ENCODE measurements around the gene GRIA3.
"Not testable (repeated sequence)": the region's sequence is repeated elsewhere in the genome, so short reads cannot be mapped to it uniquely, and the experiment has no call there.

GRIA3 gene

GRCh38 chrX:123277821-123278220, 93.7 kb downstream of the GRIA3 start:
- no peak for TF ChIP-seq CTCF (conservative IDR thresholded peaks at IDR 0.05; ENCODE audit: low read depth, low read length)
- H3K36me3 ChIP-seq (ENCODE audit: insufficient read depth): no peaks in the 10 kb centered on the region
- H3K4me2 ChIP-seq: no peak overlapping the region

GRCh38 chrX:123282241-123282640, 98.2 kb downstream of the GRIA3 start:
- Histone ChIP-seq H3K4me1 (ENCODE audit: low read depth, poor library complexity, severe bottlenecking) (no peaks in the 10 kb centered on the region), H3K27me3 (ENCODE audit: insufficient read depth, low read depth) (no peaks in the 10 kb centered on the region), H4K20me1 (ENCODE audit: insufficient read depth) (no peaks in the 10 kb centered on the region), H3K36me3 (ENCODE audit: insufficient read depth) (no peaks in the 10 kb centered on the region), H2AFZ (ENCODE audit: low read depth) (no peak overlapping the region), H3K4me3 (IDR thresholded peaks at IDR 0.05; ENCODE audit: insufficient read depth, low read depth, low read length) (no peak overlapping the region), H3K9ac (no peak overlapping the region), H3K79me2 (ENCODE audit: insufficient read depth, low read depth) (no peaks in the 10 kb centered on the region), H3K27ac (no peak overlapping the region), H3K4me2 (no peak overlapping the region)
- no peak for TF ChIP-seq CTCF (conservative IDR thresholded peaks at IDR 0.05; ENCODE audit: low read depth, low read length)

More at GRCh38 chrX:123277821-123278220, 93.7 kb downstream of the GRIA3 start:
- H3K9ac ChIP-seq: no peak overlapping the region
- no peaks in the 10 kb centered on the region for H3K79me2 ChIP-seq (ENCODE audit: insufficient read depth, low read depth)
- no peak overlapping the region for H2AFZ ChIP-seq (ENCODE audit: low read depth)
- H3K27ac ChIP-seq: no peak overlapping the region
- H3K27me3 ChIP-seq (ENCODE audit: insufficient read depth, low read depth): no peaks in the 10 kb centered on the region
- no peak overlapping the region for H3K4me3 ChIP-seq (IDR thresholded peaks at IDR 0.05; ENCODE audit: insufficient read depth, low read depth, low read length)
- H4K20me1 ChIP-seq (ENCODE audit: insufficient read depth): no peaks in the 10 kb centered on the region
- no peaks in the 10 kb centered on the region for H3K4me1 ChIP-seq (ENCODE audit: low read depth, poor library complexity, severe bottlenecking)

GRCh38 chrX:123283407-123283806, 99.3 kb downstream of the GRIA3 start:
- not testable (repeated sequence) for H3K4me2 ChIP-seq; H3K27ac ChIP-seq; H4K20me1 ChIP-seq (ENCODE audit: insufficient read depth); H3K9ac ChIP-seq; H3K4me1 ChIP-seq (ENCODE audit: low read depth, poor library complexity, severe bottlenecking); H3K4me3 ChIP-seq (IDR thresholded peaks at IDR 0.05; ENCODE audit: insufficient read depth, low read depth, low read length); H3K79me2 ChIP-seq (ENCODE audit: insufficient read depth, low read depth); H2AFZ ChIP-seq (ENCODE audit: low read depth); H3K36me3 ChIP-seq (ENCODE audit: insufficient read depth); H3K27me3 ChIP-seq (ENCODE audit: insufficient read depth, low read depth)

GRCh38 chrX:123291623-123292022, 107.5 kb downstream of the GRIA3 start:
- H3K9ac ChIP-seq: no peak overlapping the region
- no peak overlapping the region for H2AFZ ChIP-seq (ENCODE audit: low read depth)
- H3K4me2 ChIP-seq: no peak overlapping the region
- no peaks in the 10 kb centered on the region for H3K79me2 ChIP-seq (ENCODE audit: insufficient read depth, low read depth)
- TF ChIP-seq CTCF (conservative IDR thresholded peaks at IDR 0.05; ENCODE audit: low read depth, low read length): no peak
- no peaks in the 10 kb centered on the region for H4K20me1 ChIP-seq (ENCODE audit: insufficient read depth)
- no peaks in the 10 kb centered on the region for H3K36me3 ChIP-seq (ENCODE audit: insufficient read depth)
- H3K27me3 ChIP-seq (ENCODE audit: insufficient read depth, low read depth): no peaks in the 10 kb centered on the region
- no peaks in the 10 kb centered on the region for H3K4me1 ChIP-seq (ENCODE audit: low read depth, poor library complexity, severe bottlenecking)
- no peak overlapping the region for H3K4me3 ChIP-seq (IDR thresholded peaks at IDR 0.05; ENCODE audit: insufficient read depth, low read depth, low read length)
- no peak overlapping the region for H3K27ac ChIP-seq

- Histone ChIP-seq H2AFZ (ENCODE audit: low read depth) (no peak overlapping the region), H3K4me3 (IDR thresholded peaks at IDR 0.05; ENCODE audit: insufficient read depth, low read depth, low read length) (no peak overlapping the region), H3K9ac (no peak overlapping the region), H3K27me3 (ENCODE audit: insufficient read depth, low read depth) (no peaks in the 10 kb centered on the region), H3K79me2 (ENCODE audit: insufficient read depth, low read depth) (no peaks in the 10 kb centered on the region), H3K4me2 (no peak overlapping the region), H4K20me1 (ENCODE audit: insufficient read depth) (no peaks in the 10 kb centered on the region), H3K36me3 (ENCODE audit: insufficient read depth) (no peaks in the 10 kb centered on the region), H3K27ac (no peak overlapping the region), H3K4me1 (ENCODE audit: low read depth, poor library complexity, severe bottlenecking) (no peaks in the 10 kb centered on the region)
- no peak for TF ChIP-seq CTCF (conservative IDR thresholded peaks at IDR 0.05; ENCODE audit: low read depth, low read length)
These were observed 113.9 kb downstream of the GRIA3 start for GRCh38 chrX:123298026-123298425.
